T-helper 2 cell treated with Interferon-gamma antibody and Interleukin-4, amounts not matched to agents 5 μg/mL and 100 μg/mL, for 36 hours (primary cell): ENCODE results near the gene SKIC3.

ENCODE experiments used
- DNase-seq: peaks from one replicate; pipeline ENCODE4 v3.0.0; 2021; ENCODE audit warnings: low spot score
- H3K27ac Mint-ChIP-seq: one replicate; pipeline ENCODE4 v1.8.0; 2021; ENCODE audit warnings: mild to moderate bottlenecking, mixed read lengths
- H3K27me3 Mint-ChIP-seq: one replicate; pipeline ENCODE4 v1.8.0; 2021; ENCODE audit warnings: low read depth, mixed read lengths
- H3K36me3 Mint-ChIP-seq: one replicate; pipeline ENCODE4 v1.8.0; 2021; ENCODE audit warnings: low read depth, mixed read lengths
- H3K4me1 Mint-ChIP-seq: one replicate; pipeline ENCODE4 v1.8.0; 2021; ENCODE audit warnings: low read depth, mixed read lengths
- H3K4me3 Mint-ChIP-seq: one replicate; pipeline ENCODE4 v1.8.0; 2022; ENCODE audit warnings: mild to moderate bottlenecking, moderate library complexity, mixed read lengths
- H3K9me3 Mint-ChIP-seq: one replicate; pipeline ENCODE4 v1.8.0; 2021; ENCODE audit warnings: mixed read lengths

Gene SKIC3

GRCh38 chr5:95519151-95519550 lies 35.6 kb downstream of the SKIC3 start:
- Mint-ChIP-seq H3K36me3 (peaks cover 40% of the 10 kb centered on the region), H3K27ac (no peak overlapping the region), H3K4me1 (no peaks in the 10 kb centered on the region), H3K4me3 (no peak overlapping the region), H3K9me3 (no peaks in the 10 kb centered on the region), H3K27me3 (no peaks in the 10 kb centered on the region)
- no peak for DNase-seq

- no peaks in the 10 kb centered on the region for H3K4me1 Mint-ChIP-seq
- H3K27ac Mint-ChIP-seq = no peak overlapping the region
- H3K4me3 Mint-ChIP-seq = no peak overlapping the region
- no peak for DNase-seq
- no peaks in the 10 kb centered on the region for H3K9me3 Mint-ChIP-seq
- no peaks in the 10 kb centered on the region for H3K27me3 Mint-ChIP-seq
- H3K36me3 Mint-ChIP-seq = peaks cover 43% of the 10 kb centered on the region
Measured at GRCh38 chr5:95518417-95518816, 36.4 kb downstream of the SKIC3 start.

- no peak for DNase-seq
- Mint-ChIP-seq H3K27ac (no peak overlapping the region), H3K4me1 (no peaks in the 10 kb centered on the region), H3K9me3 (no peaks in the 10 kb centered on the region), H3K4me3 (no peak overlapping the region), H3K36me3 (peaks cover 44% of the 10 kb centered on the region), H3K27me3 (no peaks in the 10 kb centered on the region)
Measured at GRCh38 chr5:95511606-95512005, 43.2 kb downstream of the SKIC3 start.

GRCh38 chr5:95508550-95508949 lies 46.2 kb downstream of the SKIC3 start:
- no peak overlapping the region for H3K4me3 Mint-ChIP-seq
- no peaks in the 10 kb centered on the region for H3K27me3 Mint-ChIP-seq
- no peak overlapping the region for H3K27ac Mint-ChIP-seq
- peaks cover 39% of the 10 kb centered on the region for H3K36me3 Mint-ChIP-seq
- no peak for DNase-seq
- no peaks in the 10 kb centered on the region for H3K9me3 Mint-ChIP-seq
- no peaks in the 10 kb centered on the region for H3K4me1 Mint-ChIP-seq
